HG03095 (cell line): ENCODE data around the gene NOTO.
"Not testable (repeated sequence)": the region's sequence is repeated elsewhere in the genome, so short reads cannot be mapped to it uniquely, and the experiment has no call there.

ENCODE experiments used
- ATAC-seq: cut with Tn5 transposase; IDR thresholded peaks from one replicate; pipeline ENCODE4 v1.9.1; 2021; ENCODE audit warnings: moderate library complexity; ENCODE audit not compliant: unreplicated experiment

NOTO gene

DNA sequence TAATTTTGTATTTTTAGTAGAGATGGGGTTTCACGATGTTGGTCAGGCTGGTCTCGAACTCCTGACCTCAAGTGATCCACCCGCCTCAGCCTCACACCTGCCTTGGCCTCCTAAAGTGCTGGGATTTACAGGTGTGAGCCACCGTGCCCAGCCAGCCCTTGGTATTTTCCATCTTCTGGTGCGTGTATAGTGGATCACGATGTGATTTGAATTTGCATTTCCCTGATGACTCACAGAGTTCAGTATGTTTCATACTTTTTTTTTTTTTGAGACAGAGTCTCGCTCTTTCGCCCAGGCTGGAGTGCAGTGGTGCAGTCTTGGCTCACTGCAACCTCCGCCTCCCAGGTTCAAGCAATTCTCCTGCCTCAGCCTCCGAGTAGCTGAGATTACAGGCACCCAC is 2.1 kb upstream of the NOTO start:
- ATAC-seq: not testable (repeated sequence)

DNA sequence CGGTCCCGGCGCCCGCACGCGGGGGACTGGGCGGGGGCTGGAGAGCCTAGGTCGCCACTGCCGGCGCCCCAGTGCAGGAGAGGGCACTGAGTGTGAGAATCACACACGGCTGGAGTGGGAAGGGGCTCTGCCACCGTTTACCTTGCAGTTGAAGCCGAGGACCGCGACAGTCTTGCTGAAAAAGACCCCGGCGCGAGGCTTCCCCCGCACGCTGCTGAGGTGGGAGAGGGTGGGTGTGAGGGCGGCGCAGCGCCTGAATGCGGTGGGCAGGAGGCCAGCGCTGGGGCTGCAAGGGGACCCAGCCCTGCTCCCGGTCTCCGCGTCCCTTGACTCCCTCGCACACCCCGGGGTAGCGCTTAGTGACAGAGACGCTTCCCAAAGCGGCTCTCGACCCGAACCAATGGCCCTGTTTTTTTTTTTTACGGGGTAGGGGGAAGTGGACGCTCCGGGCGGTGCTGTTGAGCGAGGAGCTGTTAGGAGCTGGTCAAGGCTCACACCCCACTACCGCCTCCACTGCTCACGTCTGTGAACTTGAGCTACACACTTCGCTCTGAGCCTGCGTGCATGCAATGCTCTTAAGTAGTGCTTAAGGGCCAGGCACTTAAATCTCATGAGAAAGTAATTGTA is 794 bp downstream of the NOTO start:
- no peak for ATAC-seq

DNA sequence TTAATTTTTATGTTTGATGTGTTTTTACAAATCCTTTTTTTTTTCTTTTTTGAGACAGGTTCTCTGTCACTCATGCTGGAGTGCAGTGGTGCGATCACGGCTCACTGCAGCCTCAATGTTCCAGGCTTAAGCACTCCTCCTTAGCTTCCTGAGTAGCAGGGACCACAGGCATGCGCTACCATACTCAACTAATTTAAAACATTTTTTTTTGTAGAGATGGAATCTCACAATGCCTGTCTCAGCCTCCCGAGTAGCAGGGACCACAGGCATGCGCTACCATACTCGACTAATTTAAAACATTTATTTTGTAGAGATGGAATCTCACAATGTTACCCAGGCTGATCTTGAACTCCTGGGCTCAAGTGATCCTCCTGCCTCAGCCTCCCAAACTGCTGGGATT is 3.2 kb downstream of the NOTO start:
- ATAC-seq: no peak

DNA sequence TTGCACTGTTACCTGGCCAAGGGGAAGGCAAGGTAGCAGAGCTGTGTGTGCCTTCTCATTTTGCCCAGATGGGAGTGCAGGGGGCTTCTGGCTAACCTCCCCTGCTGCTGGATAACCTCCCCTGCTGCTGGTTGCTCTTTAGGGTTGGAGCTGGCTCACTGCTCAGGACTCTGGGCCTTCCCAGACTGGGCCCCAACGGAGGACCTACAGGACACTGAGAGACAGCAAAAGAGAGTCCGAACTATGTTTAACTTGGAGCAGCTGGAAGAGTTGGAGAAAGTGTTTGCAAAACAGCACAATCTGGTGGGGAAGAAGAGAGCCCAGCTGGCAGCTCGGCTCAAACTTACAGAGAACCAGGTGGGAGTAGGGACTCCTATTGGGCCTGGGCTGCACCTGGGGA is 5.9 kb downstream of the NOTO start:
- no peak for ATAC-seq

DNA sequence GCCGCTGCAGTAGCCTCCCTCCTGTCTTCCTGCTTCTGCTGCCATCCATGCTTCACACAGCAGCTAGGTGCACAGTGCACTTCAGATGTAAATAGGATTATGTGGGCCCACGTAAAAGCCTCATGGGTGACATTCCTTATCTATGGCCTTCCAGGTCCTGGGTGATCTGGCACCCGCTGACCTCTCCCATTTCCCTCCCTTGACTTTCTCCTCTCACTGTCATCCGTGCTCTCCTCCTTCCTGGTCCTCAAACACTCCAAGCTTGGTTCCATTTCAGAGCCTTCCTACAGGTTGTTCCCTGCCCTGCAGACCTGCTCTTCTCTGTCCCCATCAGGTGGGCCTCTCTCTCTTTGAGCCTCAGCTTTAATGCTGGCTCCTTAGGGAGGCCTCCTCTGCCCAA is 7.6 kb downstream of the NOTO start:
- ATAC-seq: no peak

DNA sequence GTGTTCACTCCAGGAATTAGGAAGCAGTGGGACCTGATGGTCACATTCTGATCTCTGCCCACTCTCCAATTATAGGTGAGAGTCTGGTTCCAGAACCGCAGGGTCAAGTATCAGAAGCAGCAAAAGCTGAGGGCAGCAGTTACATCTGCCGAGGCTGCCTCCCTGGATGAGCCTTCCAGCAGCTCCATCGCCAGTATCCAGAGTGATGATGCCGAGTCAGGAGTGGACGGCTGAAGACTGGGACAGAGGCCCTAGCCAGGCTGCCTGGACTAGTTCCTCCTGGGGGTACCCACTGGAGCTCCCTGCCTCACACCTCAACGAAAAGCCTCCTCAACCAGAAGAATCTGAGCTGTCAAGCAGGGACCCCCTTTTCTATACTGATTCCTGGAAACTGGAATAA is 8.3 kb downstream of the NOTO start:
- no peak for ATAC-seq

DNA sequence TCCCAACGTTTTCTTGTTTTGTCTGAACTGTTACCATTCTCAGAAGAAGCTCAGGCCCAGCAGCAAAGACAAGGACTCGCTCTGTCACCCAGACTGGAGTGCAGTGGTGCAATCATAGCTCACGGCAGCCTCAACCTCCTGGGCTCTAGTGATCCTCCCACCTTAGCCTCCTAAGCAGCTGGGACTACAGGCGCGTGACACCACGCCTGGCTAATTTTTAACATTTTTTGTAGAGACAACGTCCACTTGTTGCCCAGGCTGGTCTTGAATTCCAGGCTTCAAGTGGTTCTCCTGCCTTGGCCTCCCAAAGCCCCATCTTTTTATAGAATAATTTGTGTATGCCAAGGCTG is 9.7 kb downstream of the NOTO start:
- no peak for ATAC-seq

DNA sequence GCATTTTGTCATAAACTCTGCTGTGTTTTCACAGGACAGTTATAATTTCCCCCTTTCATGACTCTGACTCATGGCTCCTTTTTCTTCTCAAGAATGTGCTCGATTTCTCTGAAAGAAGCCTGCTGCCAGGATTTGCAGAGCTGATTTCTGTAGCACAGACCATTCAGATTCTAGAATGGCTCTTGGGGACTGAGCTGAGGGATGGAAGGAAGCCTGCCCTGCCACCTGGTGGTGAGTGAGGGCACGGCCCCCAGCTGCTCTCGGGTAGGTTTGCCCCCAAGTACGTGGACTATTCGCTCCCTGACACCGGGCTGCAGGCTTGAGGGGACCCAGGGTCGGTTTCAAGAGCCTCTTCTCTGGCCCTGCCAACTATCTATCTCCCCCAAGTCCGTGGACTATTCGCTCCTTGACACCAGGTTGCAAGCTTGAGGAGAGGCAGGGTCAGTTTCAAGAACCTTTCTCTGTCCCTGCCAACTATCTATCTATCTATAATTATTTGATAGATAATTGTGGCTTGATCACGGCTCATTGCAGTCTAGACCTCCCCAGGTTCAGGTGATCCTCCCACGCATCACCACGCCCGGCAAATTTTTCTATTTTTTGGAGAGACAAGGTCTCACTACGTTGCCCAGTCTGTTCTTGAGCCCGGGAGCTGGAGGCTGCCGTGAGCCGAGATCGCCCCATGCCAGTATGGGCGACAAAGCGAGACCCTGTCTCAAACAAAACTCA is 10.2 kb downstream of the NOTO start:
- peak; percentile 54 for ATAC-seq

DNA sequence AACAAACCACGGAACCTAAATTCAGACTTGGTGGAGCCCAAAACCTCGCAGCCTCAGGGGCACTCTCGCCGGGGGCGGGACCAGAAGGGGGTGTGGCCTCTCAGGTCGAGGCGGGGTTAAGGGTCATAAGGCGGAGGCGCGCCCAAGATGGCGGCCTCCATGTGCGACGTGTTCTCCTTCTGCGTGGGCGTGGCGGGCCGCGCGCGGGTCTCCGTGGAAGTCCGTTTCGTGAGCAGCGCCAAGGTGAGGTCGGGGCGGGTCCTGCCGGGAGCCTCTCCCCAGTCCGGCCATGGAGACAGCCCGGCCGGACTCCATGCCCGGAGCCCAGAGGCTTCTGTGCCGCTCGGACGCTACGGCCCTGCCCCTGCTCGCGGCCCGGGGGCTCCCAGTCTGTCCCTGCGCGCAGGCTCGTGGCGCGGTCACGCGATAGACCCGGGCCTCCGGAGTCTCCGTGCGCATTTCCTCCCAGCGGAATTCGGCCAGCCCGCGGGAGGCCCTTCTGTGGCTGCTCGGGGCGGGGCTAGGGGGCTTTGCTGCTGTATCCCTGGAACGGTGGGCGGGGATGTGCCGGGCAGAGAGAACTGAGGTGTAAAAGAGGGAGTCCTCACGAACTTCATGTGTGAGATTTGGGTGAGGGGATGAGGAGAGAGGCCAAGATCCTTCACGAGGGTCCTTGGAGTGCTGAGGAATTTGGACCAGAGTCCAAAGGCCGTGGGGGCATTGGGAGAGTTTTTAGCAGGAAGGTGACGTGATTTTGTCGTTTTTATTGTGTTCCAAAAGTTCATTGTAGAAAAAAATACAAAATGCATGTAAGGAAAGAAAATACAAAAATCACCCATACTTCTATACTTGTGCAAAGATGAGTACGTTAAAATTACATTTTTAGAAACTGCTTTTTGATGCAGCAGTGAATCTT is 12.0 kb downstream of the NOTO start, which contains the start of gene SMYD5:
Gene SMYD5, plus strand, starts transcription at position 126 of the 916 bp plus-strand sequence. Its CDS starts 22 bp downstream, at position 148.
- peak; percentile 90 for ATAC-seq

DNA sequence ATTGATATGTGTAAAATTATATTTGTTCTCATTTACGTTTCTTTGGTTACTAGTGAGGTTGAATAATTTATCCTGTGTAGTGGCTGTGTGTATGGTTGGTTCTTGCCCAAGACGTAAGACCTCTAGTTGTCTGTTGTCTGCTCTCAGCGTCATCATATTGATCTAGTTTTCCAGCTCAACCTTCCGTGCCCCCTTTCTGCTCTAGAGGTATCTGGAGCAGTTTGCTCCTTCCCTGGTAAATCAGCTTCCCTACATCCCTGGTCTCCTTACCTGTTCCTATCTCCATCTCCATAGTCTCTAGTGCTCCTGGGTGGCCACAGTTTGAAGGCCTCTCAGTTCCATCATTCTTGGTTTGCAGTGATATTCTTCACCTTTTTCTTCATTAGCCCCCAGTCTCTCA is 12.9 kb downstream of the NOTO start:
- ATAC-seq: no peak

DNA sequence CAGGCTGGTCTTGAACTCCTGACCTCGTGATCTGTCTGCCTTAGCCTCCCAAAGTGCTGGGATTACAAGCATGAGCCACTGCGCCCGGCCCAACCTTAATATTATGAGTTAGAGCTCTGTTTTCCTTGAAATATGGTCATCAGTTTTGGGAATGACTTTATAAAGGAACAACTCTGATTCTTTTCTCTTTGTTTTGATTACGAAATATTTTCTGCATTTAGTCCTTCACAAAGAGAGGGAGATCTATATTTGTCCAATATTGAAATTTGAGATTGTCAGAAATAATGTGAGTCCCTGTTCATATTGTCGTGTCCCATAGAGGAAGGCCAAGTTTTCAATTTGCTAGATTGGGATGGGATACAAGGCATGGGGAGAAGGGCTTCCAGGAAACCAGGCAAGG is 14.8 kb downstream of the NOTO start:
- no peak for ATAC-seq

DNA sequence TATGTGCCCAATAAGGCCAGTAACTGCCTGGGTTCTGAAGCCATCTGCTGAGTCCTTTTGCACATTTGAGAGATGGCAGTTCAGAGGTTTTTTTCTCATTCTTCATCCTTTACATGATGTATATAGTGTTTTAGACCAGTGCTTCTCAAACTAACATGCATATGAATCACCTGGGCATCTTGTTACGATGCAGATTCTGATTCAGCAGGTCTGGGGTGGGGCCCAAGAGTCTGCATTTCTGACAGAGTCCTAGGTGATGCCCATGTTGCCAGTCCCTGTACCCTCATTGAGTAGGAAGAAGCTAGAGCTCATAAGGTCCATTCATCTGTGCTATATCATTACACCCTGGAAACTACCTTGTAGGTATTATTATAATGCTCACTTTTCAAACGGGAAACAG is 15.5 kb downstream of the NOTO start:
- ATAC-seq: no peak

DNA sequence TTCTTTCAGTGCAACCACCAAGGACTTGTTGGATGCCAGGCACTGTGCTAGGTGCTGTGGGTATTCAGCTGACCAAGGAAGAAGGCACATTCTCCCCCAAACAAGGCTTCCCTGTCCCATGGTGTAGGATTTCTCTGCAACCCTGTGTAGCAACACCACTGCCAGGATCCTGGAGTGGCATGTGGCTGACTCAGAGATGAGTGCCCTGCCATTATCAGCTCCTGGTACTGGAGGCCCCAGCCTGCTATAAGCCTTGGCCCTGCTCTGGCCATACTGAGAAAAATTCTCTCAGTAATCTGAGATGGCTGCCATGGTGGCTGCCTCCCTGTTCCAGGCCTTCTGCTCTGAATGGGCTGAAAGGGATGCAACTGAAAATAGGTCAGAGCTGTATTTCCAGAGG is 15.9 kb downstream of the NOTO start:
- ATAC-seq: no peak

DNA sequence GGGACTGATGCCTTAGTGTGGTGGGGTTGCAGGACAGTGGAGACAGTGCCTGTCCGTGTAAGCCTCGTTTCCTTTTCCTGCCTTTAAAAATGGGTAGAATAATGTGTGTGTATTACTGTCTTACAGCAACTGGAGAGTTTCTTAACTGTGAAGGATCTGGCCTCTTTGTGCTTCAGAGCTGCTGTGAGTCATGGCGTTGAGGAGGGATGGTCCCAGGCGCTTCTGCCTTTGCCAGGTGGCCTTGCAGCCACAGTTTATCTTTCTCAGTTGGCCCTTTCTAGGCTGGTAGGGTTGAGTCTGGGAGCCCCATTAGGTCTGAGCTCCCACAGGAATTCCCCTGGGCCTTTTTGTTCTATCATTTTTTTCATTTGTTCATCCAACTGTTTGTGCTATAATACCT is 21.4 kb downstream of the NOTO start:
- no peak for ATAC-seq

DNA sequence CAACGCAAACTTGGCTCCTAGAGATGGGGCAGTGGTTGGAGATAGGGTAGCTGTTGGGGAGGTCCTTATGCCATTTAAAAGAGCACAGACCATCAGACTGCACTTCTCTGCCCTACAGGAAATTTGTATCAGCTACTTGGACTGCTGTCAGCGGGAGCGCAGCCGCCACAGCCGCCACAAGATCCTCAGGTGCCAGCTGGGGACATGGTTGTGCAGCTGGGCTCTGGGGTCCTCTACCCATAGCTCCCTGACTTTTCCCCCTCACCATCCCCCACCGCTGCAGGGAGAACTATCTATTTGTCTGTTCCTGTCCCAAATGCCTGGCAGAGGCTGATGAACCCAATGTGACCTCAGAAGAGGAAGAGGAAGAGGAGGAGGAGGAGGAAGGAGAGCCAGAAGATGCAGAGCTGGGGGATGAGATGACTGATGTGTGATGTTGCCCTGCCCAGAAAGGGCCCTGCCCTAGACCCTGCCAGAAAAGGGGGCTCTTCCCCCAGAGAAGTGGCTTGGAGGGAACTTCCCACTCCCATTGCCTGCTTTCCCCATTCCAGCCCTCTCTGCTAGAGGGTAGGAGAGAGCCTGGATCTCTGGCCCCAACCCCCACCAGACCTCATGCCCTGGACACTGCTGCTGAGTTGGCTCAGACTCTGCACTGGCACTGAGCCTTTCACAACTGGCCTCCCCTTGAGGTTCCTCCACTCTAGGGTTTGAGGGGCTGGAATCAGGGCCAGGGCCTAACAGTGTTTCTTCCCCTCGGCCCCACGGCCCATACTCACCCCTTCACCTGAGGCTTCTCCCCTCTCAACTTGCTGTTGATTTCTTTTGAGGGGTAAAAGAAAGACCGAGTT is 23.4 kb downstream of the NOTO start:
- ATAC-seq: no peak

DNA sequence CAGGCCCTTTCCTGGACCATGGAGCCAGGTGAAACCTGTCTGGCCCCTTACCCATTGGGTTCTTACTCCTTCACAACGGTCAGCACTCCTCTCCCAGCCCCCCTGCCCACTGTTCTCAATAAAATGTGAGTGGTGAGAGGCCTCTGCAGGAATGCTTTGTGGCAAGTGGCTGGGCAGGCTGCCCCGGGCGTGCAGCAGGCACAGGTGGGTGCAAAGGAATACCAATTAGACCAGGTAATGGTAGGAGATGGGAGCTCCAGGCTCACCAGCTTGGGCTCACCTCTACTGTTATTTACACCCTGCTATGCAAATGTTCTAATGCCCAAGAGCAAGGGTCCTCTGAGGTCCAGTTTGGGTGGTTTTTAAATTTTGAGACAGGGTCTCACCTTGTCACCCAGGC is 24.7 kb downstream of the NOTO start:
- ATAC-seq: no peak

DNA sequence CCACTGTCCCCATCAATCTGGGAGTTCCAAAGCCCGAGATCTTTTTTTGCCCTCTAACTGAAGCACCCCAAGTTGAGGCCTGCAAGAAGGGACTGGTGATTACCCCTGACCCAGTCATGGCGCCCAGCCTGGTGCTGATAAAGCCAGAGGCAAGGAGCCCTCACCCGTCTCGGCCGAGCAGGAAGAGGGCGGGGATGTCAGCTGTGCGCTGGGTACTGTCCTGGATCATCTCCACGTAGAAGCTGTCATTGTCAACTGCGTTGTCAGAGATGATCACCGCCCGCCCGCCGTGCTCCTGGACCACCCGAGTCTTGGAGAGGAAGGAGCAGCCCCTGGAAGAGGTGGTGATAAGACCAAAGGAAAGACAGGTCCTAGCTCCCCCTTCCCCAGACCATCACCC is 26.3 kb downstream of the NOTO start:
- no peak for ATAC-seq

DNA sequence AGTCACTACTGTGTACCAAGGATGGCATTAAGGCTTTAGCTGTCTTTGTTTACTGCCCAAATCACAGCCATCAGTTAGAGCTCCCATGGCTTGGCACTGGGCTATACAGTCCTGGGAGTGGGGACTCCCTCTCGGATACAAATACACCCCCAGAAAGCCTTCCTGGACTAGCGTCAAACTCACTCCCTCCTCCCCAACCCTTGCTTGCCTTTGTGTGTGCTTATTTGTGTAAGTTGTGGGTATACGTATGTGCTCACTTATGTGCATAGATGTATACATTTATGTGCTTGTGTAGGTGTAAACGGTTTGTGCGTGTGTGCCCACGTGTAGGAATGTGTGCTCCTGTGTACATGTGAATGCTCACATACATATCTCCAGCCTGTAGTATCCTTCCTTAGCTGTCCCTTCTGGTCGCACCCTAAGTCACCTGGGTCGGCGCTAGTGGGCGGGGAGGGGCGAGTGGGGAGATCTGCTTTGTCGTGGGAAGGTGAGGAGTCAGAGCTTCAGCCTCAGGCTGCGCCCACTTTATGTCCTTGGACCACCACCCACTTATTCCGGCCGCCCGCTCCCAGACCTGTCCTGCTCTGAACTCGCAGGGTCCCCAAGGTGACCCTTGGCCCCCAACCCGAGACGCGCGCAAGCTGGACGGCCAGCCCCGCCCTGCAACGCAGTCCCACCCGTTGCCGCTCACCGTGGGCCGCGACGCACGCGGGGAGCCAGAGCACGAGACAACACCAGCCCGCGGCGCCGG is 30.2 kb downstream of the NOTO start:
- peak; percentile 9 for ATAC-seq

DNA sequence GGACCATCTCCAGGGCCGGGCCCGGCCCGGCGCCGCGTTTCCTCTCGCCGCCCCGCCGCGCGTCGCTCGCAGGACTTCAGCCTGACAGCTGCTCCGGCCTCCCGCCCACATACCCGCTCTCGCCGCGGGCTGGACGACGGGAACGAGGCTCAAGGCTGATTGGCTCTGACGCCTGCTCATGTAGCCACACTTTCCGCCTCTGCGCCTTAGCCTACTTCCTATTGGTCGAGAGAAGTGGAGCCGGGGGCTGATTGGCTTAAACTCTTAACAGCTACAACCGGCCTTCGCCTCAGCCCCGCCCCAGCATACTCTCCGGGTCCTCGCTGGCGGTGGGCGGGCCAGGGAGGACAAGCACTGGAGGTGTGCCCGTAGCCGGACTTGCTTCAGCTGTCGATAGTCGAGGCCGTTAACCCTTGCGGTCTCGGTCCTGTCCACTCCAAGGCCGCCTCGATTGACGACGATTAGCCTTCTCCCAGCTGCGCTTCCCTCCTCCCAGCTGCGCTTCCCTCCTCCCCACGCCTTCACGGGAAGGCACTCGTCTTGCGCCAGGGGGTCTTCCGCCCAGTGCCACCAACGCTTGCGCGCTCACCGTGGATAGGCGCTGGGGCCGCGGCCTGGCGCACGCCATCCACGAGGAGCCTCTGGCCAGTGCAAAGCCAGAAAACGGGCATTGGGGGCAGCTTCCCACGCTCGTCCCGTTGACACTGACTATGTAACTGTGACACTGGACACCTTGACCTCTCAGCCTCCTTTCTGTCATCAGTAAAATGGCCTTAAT is 31.0 kb downstream of the NOTO start, which contains the start of gene PRADC1:
Gene PRADC1, minus strand, starts transcription at position 86 of the 778 bp plus-strand sequence. Its CDS starts 79 bp downstream, at position 7.
- peak; percentile 86 for ATAC-seq
